HEK293 (cell line): ENCODE data around the gene ZNF775.

Experiments
- CTCF ChIA-PET: fragments of 350-600 bp; formaldehyde crosslinking; extraction: SDS; loops from one replicate; lab custom pipeline; 2021; ENCODE audit warnings: antibody characterized with exemption; lab: Yijun Ruan, JAX
- POLR2A ChIA-PET: fragments of 300-600 bp; formaldehyde crosslinking; extraction: SDS; loops from one replicate; lab custom pipeline; 2020; ENCODE audit warnings: antibody characterized with exemption, inconsistent platforms; lab: Yijun Ruan, JAX
- H3K27ac ChIP-seq: fragments of 200-500 bp; sonication (Bioruptor generic); 2 replicates; pipeline ENCODE4 v1.5.1; 2014; ENCODE audit warnings: low read depth, low read length, control low read depth, inconsistent platforms; ENCODE audit errors: extremely low read depth
- H3K36me3 ChIP-seq, 2 experiments: fragments of 200-500 bp in 1 of 2; sonication (Bioruptor generic) in 1 of 2; 1 replicate in 1 of 2; 2 replicates in 1 of 2; pipeline ENCODE4 v1.5.1; 2014 to 2017; ENCODE audit warnings: inconsistent platforms in 2 of 2, low read length in 2 of 2; ENCODE audit not compliant: control insufficient read depth in 2 of 2, insufficient read depth in 1 of 2
- H3K4me1 ChIP-seq: fragments of 200-500 bp; sonication (Bioruptor generic); 2 replicates; pipeline ENCODE4 v1.5.1; 2014; ENCODE audit warnings: mild to moderate bottlenecking, low read length, inconsistent platforms; ENCODE audit not compliant: control insufficient read depth, insufficient read depth
- H3K4me3 ChIP-seq: 2 replicates; pipeline ENCODE4 v1.5.1; 2011; ENCODE audit warnings: low read depth, mild to moderate bottlenecking, control low read depth, low read length, moderate library complexity
- H3K9me3 ChIP-seq: fragments of 200-500 bp; sonication (Bioruptor generic); 2 replicates; pipeline ENCODE4 v1.5.1; 2014; ENCODE audit warnings: low read depth, low read length, inconsistent platforms; ENCODE audit not compliant: control insufficient read depth, insufficient read depth
- BCL11B ChIP-seq: fragments of 450-650 bp; formaldehyde crosslinking; IDR thresholded peaks from 2 replicates; pipeline ENCODE4 v1.5.1; 2016; ENCODE audit warnings: low read depth, missing biosample characterization, missing genetic modification characterization
- GFI1B ChIP-seq: fragments of 450-650 bp; formaldehyde crosslinking; IDR thresholded peaks from 2 replicates; pipeline ENCODE4 v1.5.1; 2016; ENCODE audit warnings: missing biosample characterization, missing genetic modification characterization
- KLF10 ChIP-seq: fragments of 450-650 bp; IDR thresholded peaks from 2 replicates; pipeline ENCODE4 v1.5.1; 2018; ENCODE audit warnings: missing biosample characterization, mild to moderate bottlenecking, missing genetic modification characterization
- PRDM10 ChIP-seq: fragments of 450-650 bp; formaldehyde crosslinking; IDR thresholded peaks from 2 replicates; pipeline ENCODE4 v1.5.1; 2016; ENCODE audit warnings: missing biosample characterization, missing genetic modification characterization
- SCRT2 ChIP-seq: fragments of 450-650 bp; formaldehyde crosslinking; IDR thresholded peaks from 2 replicates; pipeline ENCODE4 v1.5.1; 2016; ENCODE audit warnings: missing biosample characterization, missing genetic modification characterization
- SETDB1 ChIP-seq: IDR thresholded peaks from one replicate; pipeline ENCODE4 v1.6.1; 2017; ENCODE audit warnings: mild to moderate bottlenecking, low read length, moderate library complexity, mixed read lengths; ENCODE audit not compliant: insufficient read length
- ZNF112 ChIP-seq: fragments of 450-650 bp; formaldehyde crosslinking; IDR thresholded peaks from 2 replicates; pipeline ENCODE4 v1.5.0; 2017; ENCODE audit warnings: missing biosample characterization, missing genetic modification characterization
- ZNF114 ChIP-seq: fragments of 450-650 bp; formaldehyde crosslinking; IDR thresholded peaks from 2 replicates; pipeline ENCODE4 v1.5.0; 2017; ENCODE audit warnings: missing biosample characterization, missing genetic modification characterization
- ZNF133 ChIP-seq: fragments of 450-650 bp; formaldehyde crosslinking; IDR thresholded peaks from 2 replicates; pipeline ENCODE4 v1.5.1; 2016; ENCODE audit warnings: missing biosample characterization, missing genetic modification characterization
- ZNF138 ChIP-seq: fragments of 450-650 bp; formaldehyde crosslinking; IDR thresholded peaks from 2 replicates; pipeline ENCODE4 v1.5.1; 2016; ENCODE audit warnings: missing biosample characterization, missing genetic modification characterization, borderline replicate concordance
- ZNF140 ChIP-seq: fragments of 450-650 bp; formaldehyde crosslinking; IDR thresholded peaks from 2 replicates; pipeline ENCODE4 v1.5.1; 2016; ENCODE audit warnings: missing biosample characterization, missing genetic modification characterization
- ZNF175 ChIP-seq: fragments of 450-650 bp; formaldehyde crosslinking; IDR thresholded peaks from 2 replicates; pipeline ENCODE4 v1.5.1; 2016; ENCODE audit warnings: missing biosample characterization, missing genetic modification characterization
- ZNF433 ChIP-seq: fragments of 450-650 bp; formaldehyde crosslinking; IDR thresholded peaks from 2 replicates; pipeline ENCODE4 v1.5.1; 2016; ENCODE audit warnings: missing biosample characterization, missing genetic modification characterization, low read depth
- ZNF449 ChIP-seq: fragments of 450-650 bp; formaldehyde crosslinking; IDR thresholded peaks from 2 replicates; pipeline ENCODE4 v1.5.1; 2017; ENCODE audit warnings: missing biosample characterization, mild to moderate bottlenecking, missing genetic modification characterization, moderate library complexity
- ZNF518A ChIP-seq: fragments of 450-650 bp; formaldehyde crosslinking; conservative IDR thresholded peaks from 2 replicates; pipeline ENCODE4 v1.5.1; 2016; ENCODE audit warnings: low read depth, missing biosample characterization, missing genetic modification characterization
- ZNF560 ChIP-seq: fragments of 450-650 bp; formaldehyde crosslinking; IDR thresholded peaks from 2 replicates; pipeline ENCODE4 v1.5.1; 2017; ENCODE audit warnings: missing biosample characterization, missing genetic modification characterization, borderline replicate concordance
- ZNF610 ChIP-seq: fragments of 450-650 bp; formaldehyde crosslinking; IDR thresholded peaks from 2 replicates; pipeline ENCODE4 v1.5.1; 2016; ENCODE audit warnings: missing biosample characterization, missing genetic modification characterization, borderline replicate concordance
- ZNF670 ChIP-seq: fragments of 450-650 bp; formaldehyde crosslinking; IDR thresholded peaks from 2 replicates; pipeline ENCODE4 v1.5.1; 2016; ENCODE audit warnings: missing biosample characterization, missing genetic modification characterization, low read depth
- ZNF830 ChIP-seq: fragments of 450-650 bp; IDR thresholded peaks from 2 replicates; pipeline ENCODE4 v1.5.0; 2018; ENCODE audit warnings: missing biosample characterization, missing genetic modification characterization, low read depth, mild to moderate bottlenecking, moderate library complexity
- ZSCAN16 ChIP-seq: fragments of 450-650 bp; formaldehyde crosslinking; IDR thresholded peaks from 2 replicates; pipeline ENCODE4 v1.5.1; 2016; ENCODE audit warnings: missing biosample characterization, missing genetic modification characterization
- TF ChIP-seq, protein P1 (sequence below): fragments of 450-650 bp; formaldehyde crosslinking; IDR thresholded peaks from 2 replicates; pipeline ENCODE4 v1.5.1; 2016; ENCODE audit warnings: missing biosample characterization, missing genetic modification characterization
- TF ChIP-seq, protein P2 (sequence below): fragments of 450-650 bp; formaldehyde crosslinking; IDR thresholded peaks from 2 replicates; pipeline ENCODE4 v1.5.1; 2016; ENCODE audit warnings: missing biosample characterization, missing genetic modification characterization

The ZNF775 gene

DNA sequence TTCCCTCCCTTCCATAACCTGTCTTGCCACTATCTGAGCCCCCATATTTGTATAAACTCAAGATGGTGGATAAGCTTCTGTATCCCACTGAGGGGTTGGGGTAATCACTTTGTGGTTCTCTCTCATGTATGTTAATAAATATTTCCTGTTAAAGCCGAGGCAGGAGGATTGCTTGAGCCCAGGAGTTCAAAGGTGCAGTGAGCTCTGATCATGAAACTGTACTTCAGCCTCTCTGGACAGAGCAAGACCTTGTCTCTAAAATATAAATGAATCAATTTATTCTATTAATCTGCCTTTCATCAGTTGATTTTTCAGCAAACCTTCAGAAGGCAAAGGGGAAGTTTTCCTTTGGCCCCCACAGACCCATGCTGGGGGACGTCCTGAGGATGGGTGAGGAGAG is 35.9 kb upstream of the ZNF775 start (continued):
- TF ChIP-seq ZNF449: no peak

DNA sequence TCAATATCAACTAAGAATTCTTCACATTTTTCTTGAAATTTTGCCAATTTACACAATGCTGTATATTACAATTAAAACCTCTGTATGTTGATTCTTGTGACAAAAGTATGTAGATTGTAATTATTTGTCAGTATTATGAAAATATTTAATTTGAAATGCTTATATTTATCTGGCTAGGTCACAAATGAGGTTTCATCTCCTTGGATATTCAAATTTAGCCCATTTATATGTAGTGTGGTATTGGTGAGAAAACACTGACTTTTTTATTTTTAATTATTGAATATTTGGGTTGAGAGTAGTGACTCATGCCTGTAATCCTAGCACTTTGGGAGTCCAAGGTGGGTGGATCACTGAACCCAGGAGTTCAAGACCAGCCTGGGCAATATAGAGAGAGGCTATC is 34.8 kb upstream of the ZNF775 start:
- POLR2A ChIA-PET: no interaction called here
- TF ChIP-seq SETDB1 (peak; percentile 79), ZNF433 (tag by site-specific recombination) (no peak), ZSCAN16 (tag by site-specific recombination) (no peak), BCL11B (tag by site-specific recombination) (no peak), ZNF518A (no peak), ZNF610 (tag by site-specific recombination) (no peak), ZNF112 (tag by site-specific recombination) (no peak)
- TF ChIP-seq, protein P1, sequence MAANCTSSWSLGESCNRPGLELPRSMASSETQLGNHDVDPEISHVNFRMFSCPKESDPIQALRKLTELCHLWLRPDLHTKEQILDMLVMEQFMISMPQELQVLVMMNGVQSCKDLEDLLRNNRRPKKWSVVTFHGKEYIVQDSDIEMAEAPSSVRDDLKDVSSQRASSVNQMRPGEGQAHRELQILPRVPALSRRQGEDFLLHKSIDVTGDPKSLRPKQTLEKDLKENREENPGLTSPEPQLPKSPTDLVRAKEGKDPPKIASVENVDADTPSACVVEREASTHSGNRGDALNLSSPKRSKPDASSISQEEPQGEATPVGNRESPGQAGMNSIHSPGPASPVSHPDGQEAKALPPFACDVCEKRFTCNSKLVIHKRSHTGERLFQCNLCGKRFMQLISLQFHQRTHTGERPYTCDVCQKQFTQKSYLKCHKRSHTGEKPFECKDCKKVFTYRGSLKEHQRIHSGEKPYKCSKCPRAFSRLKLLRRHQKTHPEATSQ (tag by site-specific recombination): no peak
- no peaks in the 10 kb centered on the region for H3K4me1 ChIP-seq

DNA sequence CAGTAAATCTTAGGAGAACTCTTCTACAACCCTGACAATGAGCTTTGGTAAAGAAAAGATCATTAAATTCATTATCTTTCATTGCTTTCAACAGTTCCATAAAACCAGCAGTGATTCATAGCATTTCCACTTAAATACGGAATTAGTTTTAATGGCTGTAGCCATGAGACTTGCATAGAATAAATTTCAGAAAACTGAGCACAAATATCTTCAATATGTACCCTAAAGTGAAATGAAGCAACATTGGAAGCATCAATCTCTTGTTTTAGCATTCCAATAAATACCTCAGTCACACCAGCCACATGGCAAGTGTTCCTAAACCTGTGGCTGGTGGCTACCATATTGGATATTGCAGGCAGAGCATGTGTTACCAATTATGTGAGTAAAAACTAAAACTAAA is 34.1 kb upstream of the ZNF775 start:
- Histone ChIP-seq H3K4me3 (no peak overlapping the region), H3K4me1 (no peaks in the 10 kb centered on the region), H3K9me3 (no peaks in the 10 kb centered on the region), H3K36me3 (no peaks in the 10 kb centered on the region), H3K27ac (no peak overlapping the region)
- POLR2A ChIA-PET: no interaction called here
- CTCF ChIA-PET: no interaction called here
- no peak for TF ChIP-seq ZNF138
- TF ChIP-seq ZNF114: no peak
- no peak for TF ChIP-seq PRDM10 (tag by site-specific recombination)
- no peak for TF ChIP-seq KLF10 (tag by site-specific recombination)
- no peak for TF ChIP-seq ZNF133 (tag by site-specific recombination)
- no peak for TF ChIP-seq ZNF830 (tag by site-specific recombination)
- TF ChIP-seq ZNF175 (tag by site-specific recombination): no peak
- no peak for TF ChIP-seq ZNF670
- no peak for TF ChIP-seq GFI1B (tag by site-specific recombination)
- TF ChIP-seq, protein P2, sequence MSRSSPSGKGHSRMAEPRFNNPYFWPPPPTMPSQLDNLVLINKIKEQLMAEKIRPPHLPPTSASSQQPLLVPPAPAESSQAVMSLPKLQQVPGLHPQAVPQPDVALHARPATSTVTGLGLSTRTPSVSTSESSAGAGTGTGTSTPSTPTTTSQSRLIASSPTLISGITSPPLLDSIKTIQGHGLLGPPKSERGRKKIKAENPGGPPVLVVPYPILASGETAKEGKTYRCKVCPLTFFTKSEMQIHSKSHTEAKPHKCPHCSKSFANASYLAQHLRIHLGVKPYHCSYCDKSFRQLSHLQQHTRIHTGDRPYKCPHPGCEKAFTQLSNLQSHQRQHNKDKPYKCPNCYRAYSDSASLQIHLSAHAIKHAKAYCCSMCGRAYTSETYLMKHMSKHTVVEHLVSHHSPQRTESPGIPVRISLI (tag by site-specific recombination): no peak
- TF ChIP-seq ZNF560 (tag by site-specific recombination): no peak
- TF ChIP-seq SCRT2 (tag by site-specific recombination): no peak
- TF ChIP-seq ZNF140: no peak

More for the DNA sequence above, 34.8 kb upstream of the ZNF775 start:
- CTCF ChIA-PET: interaction anchor here (1.6 kb wide), 1 partner anchor 14 kb away, joined by 5 read pairs; no protein-coding TSS in a partner anchor
- H3K9me3 ChIP-seq: no peaks in the 10 kb centered on the region
- no peak overlapping the region for H3K27ac ChIP-seq
- H3K4me3 ChIP-seq: no peak overlapping the region
- H3K36me3 ChIP-seq: no peaks in the 10 kb centered on the region
